ENCODE data around the gene ACER3.

DNA sequence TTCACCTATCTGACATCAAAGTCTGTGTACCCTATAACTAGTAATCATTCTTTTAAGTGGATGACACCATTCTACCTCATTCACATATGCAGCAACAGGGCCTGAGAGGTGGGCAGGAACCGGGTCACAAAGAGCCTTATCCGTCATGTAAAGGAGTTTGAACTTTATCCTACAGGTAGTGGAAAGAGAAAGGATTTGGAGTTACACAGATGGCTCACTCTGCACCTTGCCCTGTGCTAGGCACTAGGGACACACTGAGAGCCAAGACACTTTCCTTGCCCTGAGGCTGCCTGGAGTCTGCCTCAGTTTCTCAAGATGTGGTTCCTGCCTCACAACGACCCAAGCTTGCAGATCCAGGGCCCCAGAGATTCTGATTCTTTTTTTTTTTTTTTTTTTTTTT is 14.3 kb upstream of the ACER3 start:
- TF ChIP-seq, protein P1, sequence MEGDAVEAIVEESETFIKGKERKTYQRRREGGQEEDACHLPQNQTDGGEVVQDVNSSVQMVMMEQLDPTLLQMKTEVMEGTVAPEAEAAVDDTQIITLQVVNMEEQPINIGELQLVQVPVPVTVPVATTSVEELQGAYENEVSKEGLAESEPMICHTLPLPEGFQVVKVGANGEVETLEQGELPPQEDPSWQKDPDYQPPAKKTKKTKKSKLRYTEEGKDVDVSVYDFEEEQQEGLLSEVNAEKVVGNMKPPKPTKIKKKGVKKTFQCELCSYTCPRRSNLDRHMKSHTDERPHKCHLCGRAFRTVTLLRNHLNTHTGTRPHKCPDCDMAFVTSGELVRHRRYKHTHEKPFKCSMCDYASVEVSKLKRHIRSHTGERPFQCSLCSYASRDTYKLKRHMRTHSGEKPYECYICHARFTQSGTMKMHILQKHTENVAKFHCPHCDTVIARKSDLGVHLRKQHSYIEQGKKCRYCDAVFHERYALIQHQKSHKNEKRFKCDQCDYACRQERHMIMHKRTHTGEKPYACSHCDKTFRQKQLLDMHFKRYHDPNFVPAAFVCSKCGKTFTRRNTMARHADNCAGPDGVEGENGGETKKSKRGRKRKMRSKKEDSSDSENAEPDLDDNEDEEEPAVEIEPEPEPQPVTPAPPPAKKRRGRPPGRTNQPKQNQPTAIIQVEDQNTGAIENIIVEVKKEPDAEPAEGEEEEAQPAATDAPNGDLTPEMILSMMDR (IDR thresholded peaks at IDR 0.05; ENCODE audit: poor library complexity) = no peak
- TF ChIP-seq EZH2 (IDR thresholded peaks at IDR 0.05; ENCODE audit: borderline replicate concordance) = no peak

Data from hepatocyte (in vitro differentiated cells).